Natural killer cell (primary cell): ENCODE results near the gene CACNA2D3. TPM values are rescaled to one million over a fixed set of nuclear protein-coding genes. Genes with fewer than 3 reads are reported as not detected.

Source experiments
- ATAC-seq, 3 donors: fragments of 150-1000 bp in 2 of 3; fragments of 200-7000 bp in 1 of 3; cut with Tn5 transposase; 1 replicate in 1 of 3; 2 replicates in 2 of 3; pipeline ENCODE4 v1.10.0; 2021; ENCODE audit warnings: mild to moderate bottlenecking in 2 of 3, moderate library complexity in 2 of 3
- DNase-seq, 2 donors: peaks; one replicate each; pipeline versions ENCODE4 v3.0.0 to v3.0.0-alpha.2; 2013 to 2021; ENCODE audit warnings: mixed read lengths in 1 of 2
- H3K27ac ChIP-seq: one replicate; pipeline ENCODE4 v1.5.1; 2013; ENCODE audit warnings: mild to moderate bottlenecking, low read length
- H3K27me3 ChIP-seq: one replicate; pipeline ENCODE4 v1.6.1; 2013; ENCODE audit warnings: low read length; ENCODE audit not compliant: control insufficient read depth, insufficient read depth
- H3K36me3 ChIP-seq: one replicate; pipeline ENCODE4 v1.6.1; 2013; ENCODE audit warnings: low read length; ENCODE audit not compliant: control insufficient read depth, insufficient read depth
- H3K4me1 ChIP-seq: one replicate; pipeline ENCODE4 v1.6.1; 2013; ENCODE audit warnings: low read length; ENCODE audit not compliant: control insufficient read depth, insufficient read depth
- H3K4me3 ChIP-seq: one replicate; pipeline ENCODE4 v1.5.1; 2013; ENCODE audit warnings: low read length
- H3K9me3 ChIP-seq: one replicate; pipeline ENCODE4 v1.6.1; 2013; ENCODE audit warnings: low read length; ENCODE audit not compliant: control insufficient read depth, insufficient read depth
- H3K27ac Mint-ChIP-seq, 2 donors: one replicate each; pipeline ENCODE4 v1.8.0; 2022; ENCODE audit warnings: mild to moderate bottlenecking in 2 of 2, mixed read lengths in 2 of 2, moderate library complexity in 1 of 2
- H3K27me3 Mint-ChIP-seq, 2 donors: one replicate each; pipeline ENCODE4 v1.8.0; 2022; ENCODE audit warnings: low read depth in 2 of 2, mixed read lengths in 2 of 2
- H3K36me3 Mint-ChIP-seq: one replicate; pipeline ENCODE4 v1.8.0; 2022; ENCODE audit warnings: mixed read lengths
- H3K4me1 Mint-ChIP-seq, 2 donors: one replicate each; pipeline ENCODE4 v1.8.0; 2022; ENCODE audit warnings: mixed read lengths in 2 of 2
- H3K4me3 Mint-ChIP-seq: one replicate; pipeline ENCODE4 v1.8.0; 2022; ENCODE audit warnings: mild to moderate bottlenecking, moderate library complexity, mixed read lengths
- H3K9me3 Mint-ChIP-seq, 2 donors: one replicate each; pipeline ENCODE4 v1.8.0; 2022; ENCODE audit warnings: mixed read lengths in 2 of 2
- WGBS: methylation state at CpG from one replicate; pipeline ENCODE4 v1.1.7; 2013; ENCODE audit warnings: missing lambda C conversion rate; ENCODE audit not compliant: insufficient coverage; 5-methylcytosine and 5-hydroxymethylcytosine counted together
- intact Hi-C: fragments of 100-400 bp; cut with micrococcal nuclease; formaldehyde crosslinking; loops from one replicate; pipeline ENCODE4 v1.14.2; 2022
- total RNA-seq, 4 donors: library from RNA; stranded (reverse); fragments of 120-200 nt in 1 of 4; gene quantifications; one replicate each; pipeline versions ENCODE4 v1.2.3 to v1.2.4, GENCODE V29; 2013 to 2022
- TF ChIP-seq, protein P1 (sequence below): fragments of 200-600 bp; IDR thresholded peaks from one replicate; pipeline ENCODE4 v1.8.0; 2022; ENCODE audit warnings: antibody characterized with exemption

CACNA2D3 gene
- total RNA-seq, 3 donors from 2014 or later (not counting 1 experiment from before 2014, with no cell fraction given): 0.49 TPM; not detected in 2

DNA sequence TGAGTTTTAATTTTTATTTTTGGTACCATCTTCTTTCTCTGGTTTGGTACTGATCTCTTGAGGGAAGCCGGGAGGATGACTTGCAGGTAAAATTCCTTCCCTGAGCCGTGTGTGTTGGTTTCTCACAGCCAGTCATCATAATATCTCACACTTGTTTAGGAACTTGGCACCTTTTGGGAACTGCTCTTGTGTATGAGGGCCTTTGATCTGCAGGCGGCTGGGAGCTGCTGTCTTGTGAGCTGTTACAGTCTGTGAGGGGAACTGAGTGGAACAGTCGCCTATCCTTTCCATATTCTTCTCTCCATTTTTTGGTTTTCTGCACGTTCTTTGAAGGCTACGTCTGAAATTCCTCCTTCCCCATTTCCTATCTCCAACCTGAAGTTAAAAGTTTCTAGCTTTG, 75.2 kb downstream of the CACNA2D3 start:
- H3K27ac Mint-ChIP-seq: no peak overlapping the region
- no peak for DNase-seq
- TF ChIP-seq, protein P1, sequence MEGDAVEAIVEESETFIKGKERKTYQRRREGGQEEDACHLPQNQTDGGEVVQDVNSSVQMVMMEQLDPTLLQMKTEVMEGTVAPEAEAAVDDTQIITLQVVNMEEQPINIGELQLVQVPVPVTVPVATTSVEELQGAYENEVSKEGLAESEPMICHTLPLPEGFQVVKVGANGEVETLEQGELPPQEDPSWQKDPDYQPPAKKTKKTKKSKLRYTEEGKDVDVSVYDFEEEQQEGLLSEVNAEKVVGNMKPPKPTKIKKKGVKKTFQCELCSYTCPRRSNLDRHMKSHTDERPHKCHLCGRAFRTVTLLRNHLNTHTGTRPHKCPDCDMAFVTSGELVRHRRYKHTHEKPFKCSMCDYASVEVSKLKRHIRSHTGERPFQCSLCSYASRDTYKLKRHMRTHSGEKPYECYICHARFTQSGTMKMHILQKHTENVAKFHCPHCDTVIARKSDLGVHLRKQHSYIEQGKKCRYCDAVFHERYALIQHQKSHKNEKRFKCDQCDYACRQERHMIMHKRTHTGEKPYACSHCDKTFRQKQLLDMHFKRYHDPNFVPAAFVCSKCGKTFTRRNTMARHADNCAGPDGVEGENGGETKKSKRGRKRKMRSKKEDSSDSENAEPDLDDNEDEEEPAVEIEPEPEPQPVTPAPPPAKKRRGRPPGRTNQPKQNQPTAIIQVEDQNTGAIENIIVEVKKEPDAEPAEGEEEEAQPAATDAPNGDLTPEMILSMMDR: no peak
- intact Hi-C loops: no loop called here
- H3K4me3 ChIP-seq: no peak overlapping the region
- H3K4me3 Mint-ChIP-seq: no peak overlapping the region
- H3K36me3 ChIP-seq: no peaks in the 10 kb centered on the region
- H3K27ac ChIP-seq: no peak overlapping the region
- no peaks in the 10 kb centered on the region for H3K4me1 ChIP-seq
- H3K4me1 Mint-ChIP-seq: no peaks in the 10 kb centered on the region
- no peaks in the 10 kb centered on the region for H3K36me3 Mint-ChIP-seq
- no peaks in the 10 kb centered on the region for H3K27me3 ChIP-seq
- H3K9me3 Mint-ChIP-seq: peaks cover 0 to 2% of the 10 kb centered on the region in 2 donors
- ATAC-seq: no peak
- 67% methylated on average over 4 of the region's 6 CpGs for WGBS
- H3K27me3 Mint-ChIP-seq: peaks cover 0 to 2% of the 10 kb centered on the region in 2 donors
- H3K9me3 ChIP-seq: no peaks in the 10 kb centered on the region

DNA sequence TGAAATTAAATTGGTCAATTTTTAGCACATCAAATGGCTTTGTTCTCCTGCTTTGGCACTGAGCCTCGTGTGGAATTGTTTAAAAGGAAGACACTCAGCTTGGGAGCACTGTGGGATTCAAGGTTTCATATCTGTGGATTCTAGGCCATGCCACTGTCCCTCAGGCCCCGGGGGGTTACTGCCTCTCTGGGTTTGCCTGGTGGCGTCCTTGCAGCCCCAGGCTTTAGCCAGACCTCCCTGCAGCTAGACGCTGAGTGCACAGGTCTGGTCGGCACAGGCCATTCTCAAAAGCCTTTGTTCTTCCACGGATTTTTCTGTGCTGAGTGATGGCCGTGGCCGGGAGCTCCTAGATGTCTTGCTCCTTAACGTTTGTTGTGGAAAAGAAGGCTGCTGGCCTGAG, 76.2 kb downstream of the CACNA2D3 start:
- H3K4me3 ChIP-seq: no peak overlapping the region
- H3K4me1 ChIP-seq: no peaks in the 10 kb centered on the region
- Mint-ChIP-seq H3K27me3 (no peaks in the 10 kb centered on the region), H3K4me1 (no peaks in the 10 kb centered on the region), H3K36me3 (no peaks in the 10 kb centered on the region), H3K27ac (no peak overlapping the region), H3K9me3 (peaks cover 0 to 2% of the 10 kb centered on the region in 2 donors), H3K4me3 (no peak overlapping the region)
- intact Hi-C loops: no loop called here
- no peaks in the 10 kb centered on the region for H3K27me3 ChIP-seq
- TF ChIP-seq, protein P1: no peak
- H3K9me3 ChIP-seq: no peaks in the 10 kb centered on the region
- 63% methylated on average over 9 of the region's 9 CpGs for WGBS
- DNase-seq (no peak), ATAC-seq (no peak)
- no peak overlapping the region for H3K27ac ChIP-seq
- no peaks in the 10 kb centered on the region for H3K36me3 ChIP-seq

DNA sequence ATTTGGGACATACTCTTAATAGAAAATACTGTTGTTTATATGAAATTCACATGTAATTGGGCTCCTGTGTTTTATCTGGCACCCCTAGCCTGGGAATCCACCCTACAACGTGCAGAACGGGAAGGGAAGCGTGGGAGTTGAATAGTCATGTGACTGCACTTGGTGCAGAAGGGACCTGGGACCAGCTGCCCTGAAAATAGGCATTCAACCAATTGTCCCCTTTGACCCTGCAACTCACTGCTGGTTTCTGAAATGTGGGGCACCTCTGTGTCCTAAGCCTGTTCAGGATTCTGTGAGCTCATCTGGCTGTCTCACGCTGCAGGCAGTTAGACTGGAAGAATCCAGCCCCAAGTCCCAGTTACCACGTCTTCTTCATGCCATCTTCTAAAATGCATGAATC, 79.7 kb downstream of the CACNA2D3 start:
- WGBS: 59% methylated on average over 5 of the region's 5 CpGs
- Histone ChIP-seq H3K4me3 (no peak overlapping the region), H3K36me3 (no peaks in the 10 kb centered on the region), H3K27me3 (no peaks in the 10 kb centered on the region), H3K27ac (no peak overlapping the region), H3K9me3 (no peaks in the 10 kb centered on the region), H3K4me1 (no peaks in the 10 kb centered on the region)
- H3K4me1 Mint-ChIP-seq: no peaks in the 10 kb centered on the region
- intact Hi-C loops: no loop called here
- H3K27me3 Mint-ChIP-seq: no peaks in the 10 kb centered on the region
- H3K4me3 Mint-ChIP-seq: no peak overlapping the region
- DNase-seq (no peak), ATAC-seq (no peak)
- H3K9me3 Mint-ChIP-seq: peaks cover 0 to 2% of the 10 kb centered on the region in 2 donors
- no peaks in the 10 kb centered on the region for H3K36me3 Mint-ChIP-seq
- H3K27ac Mint-ChIP-seq: no peak overlapping the region
- TF ChIP-seq, protein P1: no peak

DNA sequence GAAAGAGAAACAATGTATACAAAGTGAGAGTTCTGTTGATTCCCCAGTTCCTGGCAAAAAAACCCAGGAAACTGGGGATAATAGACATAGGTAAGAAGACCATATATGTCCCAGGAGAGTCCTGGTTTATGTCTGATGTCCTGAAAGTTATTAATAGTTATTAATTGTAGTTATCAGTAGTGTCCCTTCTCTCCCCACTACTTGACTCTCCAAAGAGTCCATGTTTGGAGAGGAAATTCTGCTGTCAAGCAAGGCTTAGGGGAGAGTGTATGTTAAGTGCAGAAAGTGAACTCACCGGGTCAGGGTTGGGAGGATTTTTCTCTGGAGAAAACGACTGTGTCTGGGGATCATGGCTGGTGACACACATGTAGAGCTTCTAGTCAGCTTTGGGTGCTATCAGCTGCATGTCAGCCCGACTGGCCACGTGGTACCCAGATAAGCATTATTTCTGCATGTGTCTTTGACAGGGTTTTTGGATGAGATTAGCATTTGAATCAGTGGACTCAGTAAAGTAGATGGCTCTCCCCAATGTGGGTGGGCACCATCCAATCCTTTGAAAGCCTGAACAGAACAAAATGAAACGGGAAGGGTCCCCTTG, 80.4 kb downstream of the CACNA2D3 start:
- ATAC-seq (no peak), DNase-seq (no peak)
- Mint-ChIP-seq H3K27me3 (no peaks in the 10 kb centered on the region), H3K27ac (no peak overlapping the region), H3K4me3 (no peak overlapping the region), H3K36me3 (no peaks in the 10 kb centered on the region), H3K4me1 (no peaks in the 10 kb centered on the region), H3K9me3 (peaks cover 0 to 2% of the 10 kb centered on the region in 2 donors)
- no peak overlapping the region for H3K4me3 ChIP-seq
- H3K4me1 ChIP-seq: no peaks in the 10 kb centered on the region
- intact Hi-C loops: no loop called here
- WGBS: 67% methylated on average over 5 of the region's 5 CpGs
- H3K36me3 ChIP-seq: no peaks in the 10 kb centered on the region
- no peaks in the 10 kb centered on the region for H3K9me3 ChIP-seq
- TF ChIP-seq, protein P1: no peak
- no peaks in the 10 kb centered on the region for H3K27me3 ChIP-seq
- H3K27ac ChIP-seq: no peak overlapping the region
